GM19455 (cell line): ENCODE measurements around the gene MICAL2.

Experiments
- ATAC-seq: cut with Tn5 transposase; IDR thresholded peaks from one replicate; pipeline ENCODE4 v1.9.1; 2021; ENCODE audit not compliant: unreplicated experiment

Gene MICAL2

GRCh38 chr11:12293486-12293885 is 183.1 kb downstream of the MICAL2 start:
- ATAC-seq, result no peak

DNA sequence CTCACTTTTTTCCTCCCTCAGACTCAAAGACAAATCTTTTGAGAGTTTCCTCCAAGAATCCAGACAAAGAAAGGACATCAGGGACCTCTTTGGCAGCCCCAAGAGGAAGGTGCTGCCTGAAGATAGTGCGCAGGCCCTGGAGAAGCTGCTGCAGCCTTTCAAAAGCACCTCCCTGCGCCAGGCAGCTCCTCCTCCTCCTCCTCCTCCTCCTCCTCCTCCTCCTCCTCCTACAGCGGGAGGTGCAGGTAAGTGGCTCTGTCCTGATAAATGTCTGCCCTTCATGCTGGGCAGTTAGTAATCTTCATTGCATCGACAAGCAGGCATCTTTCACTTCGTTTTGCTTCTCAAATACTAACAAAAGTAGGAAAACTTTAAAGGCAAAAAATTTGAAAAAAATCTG is 184.2 kb downstream of the MICAL2 start:
- no peak for ATAC-seq

DNA sequence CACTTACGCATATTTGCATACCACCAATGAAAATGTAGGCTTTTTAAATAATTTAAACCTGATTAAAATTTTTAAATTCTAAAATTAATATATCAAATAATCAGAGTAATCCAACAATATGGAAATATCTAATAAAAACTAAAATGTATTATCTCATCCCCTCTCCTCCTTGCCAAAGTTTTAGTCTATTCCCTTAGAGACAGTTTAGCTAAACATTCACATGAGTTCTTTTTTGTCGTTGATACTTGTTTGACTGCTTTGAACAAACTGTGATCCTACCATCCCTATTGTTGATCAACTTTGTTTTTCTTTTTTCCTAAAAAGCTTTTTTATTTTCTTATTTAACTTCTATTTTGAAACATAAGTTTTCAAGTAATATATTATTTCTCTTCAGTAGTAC is 185.6 kb downstream of the MICAL2 start:
- ATAC-seq, result no peak

DNA sequence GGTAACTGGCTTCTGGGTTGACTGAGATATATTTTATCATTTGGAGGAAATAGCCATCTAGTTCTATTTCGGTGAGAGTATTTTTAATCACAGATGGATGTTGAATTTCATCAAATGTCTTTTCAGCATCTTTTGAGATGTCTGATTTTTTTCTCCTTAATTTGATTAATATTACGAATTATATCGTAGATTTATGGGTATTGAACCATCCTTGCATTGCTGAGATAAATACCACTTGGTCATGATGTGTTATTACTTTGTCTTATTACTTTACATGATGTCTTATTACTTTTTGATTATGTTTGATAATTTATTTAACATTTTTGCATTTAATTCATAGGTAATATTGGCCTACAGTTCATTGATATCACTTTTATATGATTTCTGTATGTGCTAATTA is 188.2 kb downstream of the MICAL2 start:
- ATAC-seq, result no peak

DNA sequence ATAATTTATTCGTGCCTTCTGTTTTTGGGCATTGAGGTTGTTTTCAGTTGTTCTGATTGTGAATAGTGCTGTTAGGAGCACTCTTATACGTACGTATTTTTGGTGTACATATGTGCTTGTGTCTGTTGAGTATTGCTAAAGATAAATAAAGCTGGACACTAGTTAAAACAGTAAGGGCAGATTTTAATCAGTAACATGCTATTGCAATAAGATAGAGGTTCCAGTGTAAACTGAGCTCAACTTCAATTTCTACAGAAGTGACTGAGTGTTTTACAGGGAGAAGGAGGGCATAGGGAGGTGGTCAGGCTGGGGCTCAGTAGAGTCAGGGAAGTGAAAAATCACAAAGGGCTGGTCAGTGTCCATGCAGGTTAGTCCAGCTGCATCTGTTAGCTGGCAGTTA is 191.0 kb downstream of the MICAL2 start:
- ATAC-seq, result no peak

DNA sequence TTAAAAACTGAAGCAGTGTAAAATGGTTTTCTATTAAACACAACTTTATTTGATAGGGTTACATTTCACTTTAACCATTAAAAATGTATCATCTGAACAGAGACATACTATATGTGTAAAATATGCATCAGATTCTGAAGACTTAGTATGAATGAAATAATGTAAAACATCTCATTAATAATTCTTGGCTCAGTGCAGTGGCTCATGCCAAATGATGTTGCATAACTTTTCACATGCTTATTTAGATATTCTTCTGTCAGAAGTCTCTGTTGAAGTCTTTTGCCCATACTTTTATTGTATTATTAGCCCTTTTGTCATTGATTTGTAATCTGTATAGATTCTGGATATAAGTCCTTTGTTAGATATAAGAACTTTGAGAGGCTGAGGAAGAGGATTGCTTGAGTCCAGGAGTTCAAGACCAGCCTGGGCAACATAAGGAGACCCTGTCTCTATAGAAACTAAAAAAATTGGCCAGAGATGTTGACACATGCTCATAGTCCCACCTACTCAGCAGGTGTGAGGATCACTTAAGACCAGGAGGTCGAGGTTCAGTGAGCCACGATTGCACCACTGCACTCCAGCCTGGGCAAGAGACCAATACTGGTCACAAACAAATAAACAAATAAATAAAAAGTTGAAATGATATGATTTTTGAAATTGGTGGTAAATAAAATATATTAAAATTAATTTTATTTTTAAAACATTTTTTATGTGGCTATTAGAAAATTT is 193.2 kb downstream of the MICAL2 start:
- no peak for ATAC-seq

GRCh38 chr11:12306830-12307229 is 196.4 kb downstream of the MICAL2 start:
- ATAC-seq, result no peak

GRCh38 chr11:12312132-12312531 is 201.7 kb downstream of the MICAL2 start:
- ATAC-seq, result no peak
